Testis (tissue), 2 donors: ENCODE measurements around the gene PRLHR.

Source experiments
- CTCF ChIP-seq, 3 experiments: fragments of 450-650 bp in 2 of 3; fragments of 200-600 bp in 1 of 3; sonication (generic) in 1 of 3; IDR thresholded peaks; one replicate each; pipeline ENCODE4 v1.5.1; 2016 to 2019; ENCODE audit warnings: antibody characterized with exemption in 3 of 3, mild to moderate bottlenecking in 2 of 3, moderate library complexity in 1 of 3
- POLR2A ChIP-seq: fragments of 450-650 bp; IDR thresholded peaks from one replicate; pipeline ENCODE4 v1.6.1; 2017; ENCODE audit warnings: antibody characterized with exemption, mild to moderate bottlenecking, moderate library complexity

GRCh38 chr10:118546479-118546878 is 49.0 kb downstream of the PRLHR start:
- no peak for TF ChIP-seq CTCF (IDR thresholded peaks at IDR 0.05)
- TF ChIP-seq POLR2A, result no peak
